Activated CD4-positive, alpha-beta T cell treated with anti-CD3 and anti-CD28 coated beads, Interleukin-2, amount 10 ng/mL, durations not matched to agents 7 days and 5 days (primary cell): ENCODE data around the gene TLR1. TPM values are rescaled to one million over a fixed set of nuclear protein-coding genes. Genes with fewer than 3 reads are reported as not detected.

Experiments
- CTCF ChIA-PET: fragments of 350-600 bp; sonication (Branson Sonifier 250); formaldehyde crosslinking; loops from one replicate; lab custom pipeline; 2021; ENCODE audit warnings: antibody characterized with exemption; lab: Charles Lee
- POLR2A ChIA-PET: fragments of 350-600 bp; sonication (Branson Sonifier 250); formaldehyde crosslinking; loops from one replicate; lab custom pipeline; 2021; ENCODE audit warnings: antibody characterized with exemption; lab: Charles Lee
- DNase-seq: peaks from one replicate; pipeline ENCODE4 v3.0.0-alpha.2; 2020
- H3K27ac Mint-ChIP-seq: one replicate; pipeline ENCODE4 v1.8.0; 2021; ENCODE audit warnings: mild to moderate bottlenecking, moderate library complexity, mixed read lengths
- H3K27me3 Mint-ChIP-seq: one replicate; pipeline ENCODE4 v1.8.0; 2021; ENCODE audit warnings: mixed read lengths
- H3K36me3 Mint-ChIP-seq: one replicate; pipeline ENCODE4 v1.8.0; 2021; ENCODE audit warnings: low read depth, mixed read lengths
- H3K4me1 Mint-ChIP-seq: one replicate; pipeline ENCODE4 v1.8.0; 2021; ENCODE audit warnings: mixed read lengths
- H3K4me3 Mint-ChIP-seq: one replicate; pipeline ENCODE4 v1.8.0; 2021; ENCODE audit warnings: mild to moderate bottlenecking, moderate library complexity, mixed read lengths
- H3K9me3 Mint-ChIP-seq: one replicate; pipeline ENCODE4 v1.8.0; 2021; ENCODE audit warnings: mixed read lengths
- total RNA-seq, 2 experiments: library from RNA; stranded (reverse); gene quantifications; one replicate each; pipeline ENCODE4 v1.2.3, GENCODE V29; 2021

Gene TLR1
- total RNA-seq, 2 experiments from 2014 or later = 19.5 to 21.0 TPM

GRCh38 chr4:38802561-38803355 lies 1.8 kb downstream of the TLR1 start:
- peak overlapping the region; percentile 41 for H3K27ac Mint-ChIP-seq
- ChIA-PET CTCF (interaction anchor here (0.8 to 3.0 kb wide), 7 partner anchors 8 to 71 kb away, joined by 3 to 14 read pairs (median 4); no protein-coding TSS in a partner anchor), POLR2A (no interaction called here)
- DNase-seq = no peak
- peak overlapping the region; percentile 2 for H3K4me3 Mint-ChIP-seq
- H3K9me3 Mint-ChIP-seq = peaks cover 34% of the 10 kb centered on the region
- H3K4me1 Mint-ChIP-seq = peaks cover 36% of the 10 kb centered on the region
- peaks cover 65% of the 10 kb centered on the region for H3K36me3 Mint-ChIP-seq
- no peaks in the 10 kb centered on the region for H3K27me3 Mint-ChIP-seq

DNA sequence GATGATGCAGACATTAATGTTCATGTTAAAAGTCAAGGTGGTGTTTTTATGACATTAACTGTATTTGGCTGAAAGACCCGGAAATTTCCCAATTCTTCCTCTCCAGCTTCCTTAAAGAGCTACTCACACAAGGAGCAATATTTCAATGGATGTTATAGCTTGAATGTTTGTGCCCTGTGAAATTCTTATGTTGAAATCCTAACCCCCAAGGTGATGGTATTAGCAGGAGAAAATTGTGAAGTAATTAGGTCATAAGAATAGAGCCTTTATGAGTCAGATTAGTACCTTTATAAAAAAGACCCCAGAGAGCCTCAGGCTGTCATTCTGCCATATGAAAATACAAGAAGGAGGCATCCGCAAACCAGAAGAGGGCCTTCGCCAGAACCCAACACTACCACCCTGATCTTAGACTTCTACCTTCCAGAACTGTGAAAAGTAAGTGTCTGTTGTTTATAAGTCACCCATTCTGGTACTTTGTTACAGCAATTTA lies 3.6 kb downstream of the TLR1 start:
- ChIA-PET CTCF (interaction anchor here (1.3 kb wide), 1 partner anchor 18 kb away, joined by 7 read pairs; the partner anchor contains the start of gene TLR10), POLR2A (no interaction called here)
- Mint-ChIP-seq H3K4me3 (no peak overlapping the region), H3K36me3 (peaks cover 82% of the 10 kb centered on the region), H3K27me3 (no peaks in the 10 kb centered on the region), H3K9me3 (peaks cover 45% of the 10 kb centered on the region), H3K27ac (no peak overlapping the region), H3K4me1 (peaks cover 33% of the 10 kb centered on the region)
- DNase-seq = no peak

- CTCF ChIA-PET = interaction anchor here (1.3 kb wide), 1 partner anchor 17 kb away, joined by 7 read pairs; the partner anchor contains the start of gene TLR10
- no peaks in the 10 kb centered on the region for H3K27me3 Mint-ChIP-seq
Observed at GRCh38 chr4:38800366-38800765, 4.2 kb downstream of the TLR1 start.

GRCh38 chr4:38795087-38795486 lies 9.5 kb downstream of the TLR1 start:
- ChIA-PET CTCF (interaction anchor here (0.7 to 3.8 kb wide), 5 partner anchors 9 to 108 kb away, joined by 3 to 14 read pairs (median 3); partner anchors contain the start of gene TLR1), POLR2A (no interaction called here)
- H3K27ac Mint-ChIP-seq = no peak overlapping the region
- DNase-seq = no peak
- H3K36me3 Mint-ChIP-seq = peaks cover 77% of the 10 kb centered on the region
- peaks cover 42% of the 10 kb centered on the region for H3K9me3 Mint-ChIP-seq
- H3K4me3 Mint-ChIP-seq = no peak overlapping the region
- peaks cover 14% of the 10 kb centered on the region for H3K4me1 Mint-ChIP-seq
- no peaks in the 10 kb centered on the region for H3K27me3 Mint-ChIP-seq

More at GRCh38 chr4:38800366-38800765, 4.2 kb downstream of the TLR1 start:
- Mint-ChIP-seq H3K27ac (no peak overlapping the region), H3K36me3 (peaks cover 88% of the 10 kb centered on the region), H3K9me3 (peaks cover 50% of the 10 kb centered on the region), H3K4me1 (peaks cover 27% of the 10 kb centered on the region), H3K4me3 (no peak overlapping the region)
- no peak for DNase-seq
- POLR2A ChIA-PET = no interaction called here

- DNase-seq = no peak
- CTCF ChIA-PET = interaction anchor here (1.9 to 3.8 kb wide), 2 partner anchors 10 to 35 kb away, joined by 5 to 14 read pairs; partner anchors contain the start of gene TLR1
- Mint-ChIP-seq H3K9me3 (peaks cover 37% of the 10 kb centered on the region), H3K27ac (no peak overlapping the region), H3K27me3 (no peaks in the 10 kb centered on the region), H3K4me1 (peaks cover 14% of the 10 kb centered on the region), H3K36me3 (peaks cover 72% of the 10 kb centered on the region), H3K4me3 (no peak overlapping the region)
- POLR2A ChIA-PET = no interaction called here
Observed at GRCh38 chr4:38794051-38794450, 10.5 kb downstream of the TLR1 start.

GRCh38 chr4:38791010-38791409 lies 13.6 kb downstream of the TLR1 start:
- Mint-ChIP-seq H3K9me3 (peaks cover 25% of the 10 kb centered on the region), H3K27me3 (no peaks in the 10 kb centered on the region), H3K36me3 (peaks cover 44% of the 10 kb centered on the region), H3K4me1 (peaks cover 14% of the 10 kb centered on the region), H3K4me3 (no peak overlapping the region), H3K27ac (no peak overlapping the region)
- CTCF ChIA-PET = interaction anchor here (0.8 to 2.2 kb wide), 6 partner anchors 8 to 43 kb away, joined by 3 to 8 read pairs (median 4); partner anchors contain the start of gene TLR10
- POLR2A ChIA-PET = no interaction called here
- DNase-seq = no peak

GRCh38 chr4:38788317-38788716 lies 16.3 kb downstream of the TLR1 start:
- no peak for DNase-seq
- Mint-ChIP-seq H3K36me3 (peaks cover 19% of the 10 kb centered on the region), H3K27ac (no peak overlapping the region), H3K4me3 (no peak overlapping the region), H3K9me3 (peaks cover 7% of the 10 kb centered on the region), H3K27me3 (no peaks in the 10 kb centered on the region), H3K4me1 (peaks cover 14% of the 10 kb centered on the region)
- ChIA-PET POLR2A (no interaction called here), CTCF (interaction anchor here (0.7 to 1.9 kb wide), 3 partner anchors 19 to 38 kb away, joined by 3 to 5 read pairs (median 4); no protein-coding TSS in a partner anchor)

DNA sequence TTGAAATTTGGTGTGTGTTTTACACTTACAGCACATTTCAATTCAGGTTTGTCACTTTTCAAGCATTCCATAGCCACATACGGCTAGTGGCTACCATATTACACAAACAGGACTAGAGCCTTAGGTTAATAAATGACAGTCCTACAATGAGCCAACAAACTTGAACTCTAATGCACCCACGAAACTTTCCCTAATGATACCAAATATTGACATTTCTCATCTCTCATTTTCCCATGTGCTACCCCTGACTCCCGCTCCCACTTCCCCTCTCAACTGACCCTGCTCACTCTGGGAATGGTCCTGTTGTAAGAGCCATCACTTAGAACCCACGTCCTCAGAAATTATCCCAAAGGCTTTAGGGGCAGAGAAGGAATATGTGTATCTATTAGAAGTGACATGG lies 16.9 kb downstream of the TLR1 start:
- CTCF ChIA-PET = no interaction called here
- no peak for DNase-seq
- Mint-ChIP-seq H3K4me1 (peaks cover 16% of the 10 kb centered on the region), H3K27ac (no peak overlapping the region), H3K36me3 (peaks cover 19% of the 10 kb centered on the region), H3K9me3 (peaks cover 6% of the 10 kb centered on the region), H3K27me3 (peaks cover 1% of the 10 kb centered on the region), H3K4me3 (no peak overlapping the region)
- POLR2A ChIA-PET = no interaction called here

DNA sequence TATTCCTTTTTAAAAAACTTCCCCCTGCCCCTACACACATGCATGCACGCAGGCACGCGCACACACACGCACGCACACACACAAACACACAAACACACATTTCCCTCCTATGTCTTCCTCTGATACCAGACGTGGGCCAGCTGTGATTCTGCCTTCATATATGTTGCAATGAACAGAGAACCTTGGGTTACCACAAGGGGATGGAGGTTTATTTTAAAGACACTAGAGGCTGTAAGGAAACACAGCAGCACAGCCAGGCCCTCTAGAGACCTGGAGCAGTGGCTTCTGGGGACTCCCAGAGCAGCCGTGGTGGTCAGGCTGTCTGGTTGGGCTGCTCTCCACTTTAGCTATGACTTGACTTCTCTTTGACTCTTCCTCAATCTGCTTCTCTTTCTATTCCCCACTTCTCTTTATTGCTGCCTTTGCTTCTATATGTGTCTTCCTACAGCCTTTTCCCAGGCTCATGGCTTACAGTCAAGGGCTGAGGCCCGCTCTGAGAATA lies 18.6 kb downstream of the TLR1 start:
- no peak for DNase-seq
- Mint-ChIP-seq H3K27ac (no peak overlapping the region), H3K27me3 (peaks cover 4% of the 10 kb centered on the region), H3K4me3 (no peak overlapping the region), H3K36me3 (peaks cover 12% of the 10 kb centered on the region), H3K9me3 (peaks cover 6% of the 10 kb centered on the region), H3K4me1 (peaks cover 10% of the 10 kb centered on the region)
- ChIA-PET CTCF (interaction anchor here (0.6 to 1.5 kb wide), 2 partner anchors 9 to 13 kb away, joined by 3 to 4 read pairs; no protein-coding TSS in a partner anchor), POLR2A (no interaction called here)

- ChIA-PET POLR2A (no interaction called here), CTCF (interaction anchor here (0.6 to 1.5 kb wide), 3 partner anchors 9 to 20 kb away, joined by 3 to 4 read pairs (median 3); no protein-coding TSS in a partner anchor)
- peaks cover 8% of the 10 kb centered on the region for H3K36me3 Mint-ChIP-seq
- no peak overlapping the region for H3K4me3 Mint-ChIP-seq
- peaks cover 6% of the 10 kb centered on the region for H3K9me3 Mint-ChIP-seq
- peaks cover 4% of the 10 kb centered on the region for H3K27me3 Mint-ChIP-seq
- H3K4me1 Mint-ChIP-seq = peaks cover 6% of the 10 kb centered on the region
- no peak for DNase-seq
- H3K27ac Mint-ChIP-seq = no peak overlapping the region
Observed at GRCh38 chr4:38785041-38785790, 19.4 kb downstream of the TLR1 start.

DNA sequence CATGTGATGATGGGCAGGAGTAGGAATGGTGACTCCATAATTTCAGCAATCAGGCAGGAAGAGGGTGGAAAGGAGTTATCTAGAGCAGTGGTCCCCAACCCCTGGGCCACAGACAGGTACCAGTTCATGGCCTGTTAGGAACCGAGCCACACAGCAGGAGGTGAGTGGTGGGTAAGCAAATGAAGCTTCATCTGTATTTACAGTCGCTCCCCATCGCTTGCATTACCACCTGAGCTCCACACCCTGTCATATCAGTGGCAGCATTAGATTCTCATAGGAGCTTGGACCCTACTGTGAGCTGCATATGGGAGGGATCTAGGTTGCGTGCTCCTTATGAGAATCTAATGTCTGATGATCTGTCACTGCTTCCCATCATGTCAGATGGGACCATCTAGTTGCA lies 20.4 kb downstream of the TLR1 start:
- Mint-ChIP-seq H3K4me3 (no peak overlapping the region), H3K4me1 (peaks cover 6% of the 10 kb centered on the region), H3K9me3 (no peaks in the 10 kb centered on the region), H3K36me3 (peaks cover 1% of the 10 kb centered on the region), H3K27me3 (peaks cover 4% of the 10 kb centered on the region), H3K27ac (no peak overlapping the region)
- DNase-seq = no peak
- ChIA-PET POLR2A (no interaction called here), CTCF (interaction anchor here (0.6 to 2.5 kb wide), 3 partner anchors 20 to 24 kb away, joined by 3 to 17 read pairs (median 4); no protein-coding TSS in a partner anchor)

GRCh38 chr4:38783109-38783460 lies 21.5 kb downstream of the TLR1 start:
- ChIA-PET CTCF (interaction anchor here (0.8 to 2.5 kb wide), 10 partner anchors 8 to 76 kb away, joined by 3 to 17 read pairs (median 6); partner anchors contain the start of gene TLR1), POLR2A (no interaction called here)
- no peak for DNase-seq
- Mint-ChIP-seq H3K4me1 (peaks cover 6% of the 10 kb centered on the region), H3K4me3 (no peak overlapping the region), H3K36me3 (peaks cover 1% of the 10 kb centered on the region), H3K27me3 (peaks cover 4% of the 10 kb centered on the region), H3K27ac (no peak overlapping the region), H3K9me3 (no peaks in the 10 kb centered on the region)
